Left ventricle myocardium inferior (tissue), 1 donor: ENCODE results near the gene HHAT. TPM values are rescaled to one million over a fixed set of nuclear protein-coding genes. Genes with fewer than 3 reads are reported as not detected.
A peak's percentile ranks its signal among the peaks of the same experiment; 100 is the strongest.

Experiments used
- DNase-seq: peaks from one replicate; pipeline ENCODE4 v3.0.0-alpha.2; 2020
- H3K27ac ChIP-seq: fragments of 200-600 bp; replicated peaks from 2 replicates; pipeline ENCODE4 v1.8.0; 2021
- H3K27me3 ChIP-seq: fragments of 200-600 bp; 2 replicates; pipeline ENCODE4 v1.8.0; 2021; ENCODE audit warnings: low read depth
- H3K36me3 ChIP-seq: fragments of 200-600 bp; 2 replicates; pipeline ENCODE4 v1.8.0; 2021
- H3K4me1 ChIP-seq: fragments of 200-600 bp; 2 replicates; pipeline ENCODE4 v1.8.0; 2021
- H3K4me3 ChIP-seq: fragments of 200-600 bp; 2 replicates; pipeline ENCODE4 v1.8.0; 2021; ENCODE audit warnings: mild to moderate bottlenecking, moderate library complexity
- H3K9me3 ChIP-seq: fragments of 200-600 bp; replicated peaks from 2 replicates; pipeline ENCODE4 v1.8.0; 2021
- intact Hi-C: fragments of 100-400 bp; cut with micrococcal nuclease; formaldehyde crosslinking; loops from one replicate; pipeline ENCODE4 v1.11.0; 2022
- total RNA-seq: library from RNA; stranded (reverse); fragmentation: NEBNext Ultra II Directional; extraction: Animal tissue kit (Norgen Biotek cat#: 25700); gene quantifications from one replicate; pipeline ENCODE4 v1.2.1, GENCODE V29; 2021
- TF ChIP-seq, protein P1 (sequence below): fragments of 200-600 bp; IDR thresholded peaks from 2 replicates; pipeline ENCODE4 v1.8.0; 2021; ENCODE audit warnings: antibody characterized with exemption, mild to moderate bottlenecking, borderline replicate concordance
- donor health status: DM: no; HTN: yes; CAD: no; lungs with severe emphysema.

HHAT gene
- total RNA-seq, 1 donor from 2014 or later, result 2.1 TPM

DNA sequence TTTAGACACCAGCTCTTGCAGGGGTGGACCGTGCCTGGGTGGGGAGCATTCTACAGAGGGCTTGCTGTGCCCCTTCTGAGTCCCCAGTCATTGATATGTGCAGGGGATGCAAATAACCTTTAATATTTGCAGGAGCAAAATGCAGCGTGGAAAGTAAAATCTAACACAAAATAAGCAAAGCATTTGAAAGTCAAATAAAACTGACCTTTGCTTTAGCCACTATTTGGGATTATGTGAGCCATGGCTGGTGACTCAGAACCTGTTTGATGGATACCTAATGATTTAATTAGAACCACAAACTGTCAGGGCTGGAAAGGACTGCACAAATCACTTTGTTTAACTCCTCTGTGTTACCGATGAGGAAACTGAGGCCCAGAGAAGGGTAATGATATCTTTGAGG, 377.5 kb downstream of the HHAT start:
- intact Hi-C loops, result no loop called here

DNA sequence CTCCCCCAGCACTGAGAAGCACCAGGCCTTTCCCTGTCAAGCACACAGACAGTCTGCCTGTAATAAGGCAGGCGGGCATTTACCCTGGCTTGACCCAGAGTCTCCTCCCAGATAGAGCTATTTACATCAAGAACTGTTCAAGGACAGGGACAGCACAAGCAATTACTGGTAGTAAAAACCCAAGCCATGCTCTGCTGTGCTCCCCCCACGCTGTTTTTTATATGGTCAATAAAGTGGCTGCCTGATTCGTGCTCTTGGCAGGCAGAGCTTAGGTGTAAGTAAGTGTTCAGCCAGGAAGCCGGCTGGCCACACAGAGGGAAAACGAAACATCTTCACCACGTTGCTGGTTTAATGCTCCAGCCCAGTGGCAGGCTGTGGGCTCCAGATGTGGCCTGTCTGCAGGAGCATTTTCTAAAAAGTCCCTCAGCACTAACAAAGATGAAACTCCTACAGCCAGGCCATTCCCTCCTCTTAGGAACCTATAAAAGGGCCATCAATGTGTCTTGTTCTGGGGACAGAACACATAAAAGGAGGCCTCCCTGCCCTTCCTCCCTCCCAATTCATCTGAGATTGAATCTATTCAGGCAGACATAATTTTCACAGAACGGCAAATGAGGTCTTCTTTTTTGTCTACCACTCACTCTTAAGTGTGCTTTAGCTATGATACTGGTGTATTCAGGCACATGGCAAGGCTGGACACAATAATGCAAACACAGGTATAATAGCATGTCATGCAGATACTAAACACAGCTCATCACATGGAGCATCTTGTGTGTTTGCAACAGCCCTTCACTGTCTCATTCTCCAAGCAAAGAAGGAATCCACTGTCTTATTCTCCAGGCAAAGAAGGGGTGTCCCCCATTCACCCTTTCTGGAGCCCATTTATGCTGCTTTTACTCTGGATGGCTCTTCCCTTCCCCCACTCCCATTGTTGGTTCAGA, 378.9 kb downstream of the HHAT start:
- Histone ChIP-seq H3K36me3 (no peaks in the 10 kb centered on the region), H3K27me3 (no peaks in the 10 kb centered on the region)
- intact Hi-C loops, result no loop called here

More for the DNA sequence above, 377.5 kb downstream of the HHAT start:
- H3K27me3 ChIP-seq, result no peaks in the 10 kb centered on the region
- H3K4me3 ChIP-seq, result no peak overlapping the region
- H3K27ac ChIP-seq, result no peak overlapping the region
- no peaks in the 10 kb centered on the region for H3K4me1 ChIP-seq
- no peak for DNase-seq
- TF ChIP-seq, protein P1, sequence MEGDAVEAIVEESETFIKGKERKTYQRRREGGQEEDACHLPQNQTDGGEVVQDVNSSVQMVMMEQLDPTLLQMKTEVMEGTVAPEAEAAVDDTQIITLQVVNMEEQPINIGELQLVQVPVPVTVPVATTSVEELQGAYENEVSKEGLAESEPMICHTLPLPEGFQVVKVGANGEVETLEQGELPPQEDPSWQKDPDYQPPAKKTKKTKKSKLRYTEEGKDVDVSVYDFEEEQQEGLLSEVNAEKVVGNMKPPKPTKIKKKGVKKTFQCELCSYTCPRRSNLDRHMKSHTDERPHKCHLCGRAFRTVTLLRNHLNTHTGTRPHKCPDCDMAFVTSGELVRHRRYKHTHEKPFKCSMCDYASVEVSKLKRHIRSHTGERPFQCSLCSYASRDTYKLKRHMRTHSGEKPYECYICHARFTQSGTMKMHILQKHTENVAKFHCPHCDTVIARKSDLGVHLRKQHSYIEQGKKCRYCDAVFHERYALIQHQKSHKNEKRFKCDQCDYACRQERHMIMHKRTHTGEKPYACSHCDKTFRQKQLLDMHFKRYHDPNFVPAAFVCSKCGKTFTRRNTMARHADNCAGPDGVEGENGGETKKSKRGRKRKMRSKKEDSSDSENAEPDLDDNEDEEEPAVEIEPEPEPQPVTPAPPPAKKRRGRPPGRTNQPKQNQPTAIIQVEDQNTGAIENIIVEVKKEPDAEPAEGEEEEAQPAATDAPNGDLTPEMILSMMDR, result no peak
- H3K9me3 ChIP-seq, result no peaks in the 10 kb centered on the region
- no peaks in the 10 kb centered on the region for H3K36me3 ChIP-seq

DNA sequence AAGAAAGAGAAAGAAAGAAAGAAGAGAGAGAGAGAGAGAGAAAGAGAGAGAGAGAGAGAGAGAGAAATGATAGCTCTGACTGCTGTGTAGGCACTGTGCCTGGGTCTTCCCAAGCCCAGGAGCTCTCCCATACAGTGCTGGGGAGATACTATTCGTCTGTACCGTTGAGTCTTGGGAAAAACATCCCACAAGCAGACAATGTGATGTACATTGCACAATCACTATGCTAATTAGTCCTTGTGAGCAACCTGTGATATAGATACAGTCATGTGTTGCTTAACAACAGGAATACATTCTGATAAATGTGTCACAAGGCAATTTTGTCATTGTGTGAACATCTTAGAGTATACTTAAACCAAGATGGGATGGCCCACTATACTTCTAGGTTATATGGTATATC, 381.0 kb downstream of the HHAT start:
- TF ChIP-seq, protein P1, result no peak
- H3K4me3 ChIP-seq, result no peak overlapping the region
- H3K9me3 ChIP-seq, result no peaks in the 10 kb centered on the region
- intact Hi-C loops, result no loop called here
- DNase-seq, result no peak
- H3K4me1 ChIP-seq, result no peaks in the 10 kb centered on the region
- H3K36me3 ChIP-seq, result no peaks in the 10 kb centered on the region
- no peaks in the 10 kb centered on the region for H3K27me3 ChIP-seq
- H3K27ac ChIP-seq, result no peak overlapping the region

More for the DNA sequence above, 378.9 kb downstream of the HHAT start:
- H3K27ac ChIP-seq, result no peak overlapping the region
- no peak for DNase-seq
- TF ChIP-seq, protein P1, result no peak
- H3K4me3 ChIP-seq, result no peak overlapping the region
- H3K9me3 ChIP-seq, result no peaks in the 10 kb centered on the region
- H3K4me1 ChIP-seq, result no peaks in the 10 kb centered on the region

DNA sequence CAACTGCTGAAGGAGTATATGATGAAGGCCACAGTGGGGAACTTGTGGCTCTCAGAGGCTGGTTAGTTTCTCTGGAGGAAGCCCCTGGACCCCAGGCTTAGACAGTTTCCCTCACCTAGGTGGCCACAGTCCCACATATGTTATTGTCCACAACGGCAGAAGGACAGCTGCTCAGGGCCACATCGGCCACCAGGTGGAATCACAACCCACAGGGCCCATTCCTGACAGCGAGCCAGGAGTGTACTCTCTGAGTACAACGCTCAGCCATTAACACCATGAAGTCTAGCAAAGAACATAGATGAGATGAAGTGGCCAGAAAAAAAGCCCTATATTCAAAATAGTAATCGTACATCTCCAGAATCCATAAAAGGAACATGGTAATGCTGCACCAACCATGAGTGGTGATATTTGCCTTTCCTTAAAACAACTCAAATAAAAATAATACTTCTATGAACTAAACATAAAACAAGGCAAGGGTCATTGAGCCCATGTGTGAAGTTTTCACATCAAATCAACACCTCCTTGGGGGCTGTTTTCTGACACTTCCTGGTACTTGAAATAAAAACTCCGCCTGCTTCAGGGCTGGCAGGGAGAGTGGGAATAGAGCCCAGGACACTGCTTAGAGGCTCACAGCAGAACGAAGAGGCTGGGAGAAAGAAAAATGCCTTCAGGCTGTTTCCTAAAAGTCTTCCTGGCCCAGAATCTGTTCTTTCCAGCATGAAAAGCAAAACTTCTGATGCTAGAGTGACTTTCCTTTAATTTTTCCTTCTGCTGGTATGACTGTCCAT, 383.3 kb downstream of the HHAT start:
- H3K4me1 ChIP-seq, result no peaks in the 10 kb centered on the region
- H3K27me3 ChIP-seq, result no peaks in the 10 kb centered on the region
- intact Hi-C loops, result no loop called here
- DNase-seq, result no peak
- H3K36me3 ChIP-seq, result no peaks in the 10 kb centered on the region
- H3K4me3 ChIP-seq, result no peak overlapping the region
- no peak overlapping the region for H3K27ac ChIP-seq
- H3K9me3 ChIP-seq, result no peaks in the 10 kb centered on the region
- TF ChIP-seq, protein P1, result peak; percentile 43

DNA sequence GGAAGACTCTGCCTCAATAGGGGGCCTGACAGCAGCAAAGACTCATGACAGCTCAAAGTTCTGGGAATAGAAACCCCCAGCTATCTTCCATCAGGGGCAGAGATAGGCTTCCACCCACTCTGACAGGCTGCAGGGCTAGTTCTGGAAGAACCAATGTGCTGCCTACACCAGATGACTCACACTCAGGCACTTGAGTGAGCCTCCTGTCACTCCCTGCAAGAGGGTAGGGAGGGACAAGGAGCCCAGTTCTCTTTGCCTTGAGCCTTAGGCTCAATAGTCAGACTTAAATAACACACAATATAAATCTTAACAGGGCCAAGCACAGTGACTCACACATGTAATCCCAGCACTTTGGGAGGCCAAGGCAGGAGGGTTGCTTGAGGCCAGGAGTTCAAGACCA, 386.4 kb downstream of the HHAT start:
- Histone ChIP-seq H3K27me3 (no peaks in the 10 kb centered on the region), H3K27ac (no peak overlapping the region), H3K36me3 (no peaks in the 10 kb centered on the region), H3K4me1 (no peaks in the 10 kb centered on the region), H3K9me3 (no peaks in the 10 kb centered on the region), H3K4me3 (no peak overlapping the region)
- TF ChIP-seq, protein P1, result no peak
- intact Hi-C loops, result no loop called here
- no peak for DNase-seq
